ENCODE results near the gene LIMS1. TPM values are rescaled to one million over a fixed set of nuclear protein-coding genes. Genes with fewer than 3 reads are reported as not detected.

The LIMS1 gene
- total RNA-seq, 1 donor, result 129 TPM

DNA sequence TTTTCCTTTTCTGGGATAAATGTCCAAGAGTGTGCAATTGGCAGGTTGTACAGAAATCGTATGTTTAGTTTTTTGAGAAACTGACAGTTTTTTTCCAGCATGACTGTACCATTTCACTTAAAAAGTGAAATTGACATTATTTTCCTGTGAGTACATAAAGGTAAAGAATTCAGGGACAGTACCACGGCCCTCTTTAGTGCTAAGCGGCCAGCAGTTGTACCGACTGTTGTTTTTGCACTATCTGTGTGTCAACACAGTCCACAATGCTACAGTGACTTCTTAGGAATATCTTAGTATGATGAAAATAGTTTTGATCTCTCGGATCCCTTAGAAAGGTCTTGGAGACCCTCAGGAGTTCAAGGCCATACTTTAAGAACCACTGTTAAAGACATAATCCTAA lies 2.6 kb downstream of the LIMS1 start:
- Histone ChIP-seq H4K20me1 (ENCODE audit: insufficient read depth, low read length) (peaks cover 47% of the 10 kb centered on the region), H3K79me2 (ENCODE audit: insufficient read depth, low read length) (peaks cover 72% of the 10 kb centered on the region), H3K9me3 (ENCODE audit: low read depth, low read length) (no peaks in the 10 kb centered on the region), H3K4me2 (ENCODE audit: insufficient read depth, low read length) (peak overlapping the region; percentile 81), H3K4me3 (ENCODE audit: insufficient read depth, low read length) (no peak overlapping the region), H3K27ac (ENCODE audit: low read depth, low read length) (no peak overlapping the region), H3K27me3 (ENCODE audit: insufficient read depth, low read length) (no peaks in the 10 kb centered on the region), H3K4me1 (ENCODE audit: insufficient read depth, low read length) (peaks cover 30% of the 10 kb centered on the region), H2AFZ (ENCODE audit: low read length) (no peak overlapping the region), H3K36me3 (ENCODE audit: insufficient read depth, low read length) (no peaks in the 10 kb centered on the region)
- TF ChIP-seq, protein P1, sequence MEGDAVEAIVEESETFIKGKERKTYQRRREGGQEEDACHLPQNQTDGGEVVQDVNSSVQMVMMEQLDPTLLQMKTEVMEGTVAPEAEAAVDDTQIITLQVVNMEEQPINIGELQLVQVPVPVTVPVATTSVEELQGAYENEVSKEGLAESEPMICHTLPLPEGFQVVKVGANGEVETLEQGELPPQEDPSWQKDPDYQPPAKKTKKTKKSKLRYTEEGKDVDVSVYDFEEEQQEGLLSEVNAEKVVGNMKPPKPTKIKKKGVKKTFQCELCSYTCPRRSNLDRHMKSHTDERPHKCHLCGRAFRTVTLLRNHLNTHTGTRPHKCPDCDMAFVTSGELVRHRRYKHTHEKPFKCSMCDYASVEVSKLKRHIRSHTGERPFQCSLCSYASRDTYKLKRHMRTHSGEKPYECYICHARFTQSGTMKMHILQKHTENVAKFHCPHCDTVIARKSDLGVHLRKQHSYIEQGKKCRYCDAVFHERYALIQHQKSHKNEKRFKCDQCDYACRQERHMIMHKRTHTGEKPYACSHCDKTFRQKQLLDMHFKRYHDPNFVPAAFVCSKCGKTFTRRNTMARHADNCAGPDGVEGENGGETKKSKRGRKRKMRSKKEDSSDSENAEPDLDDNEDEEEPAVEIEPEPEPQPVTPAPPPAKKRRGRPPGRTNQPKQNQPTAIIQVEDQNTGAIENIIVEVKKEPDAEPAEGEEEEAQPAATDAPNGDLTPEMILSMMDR (IDR thresholded peaks at IDR 0.05; ENCODE audit: extremely low read depth, low read depth, low read length), result no peak
- DNase-seq (ENCODE audit: insufficient read length, low spot score, missing footprints), result no peak

DNA sequence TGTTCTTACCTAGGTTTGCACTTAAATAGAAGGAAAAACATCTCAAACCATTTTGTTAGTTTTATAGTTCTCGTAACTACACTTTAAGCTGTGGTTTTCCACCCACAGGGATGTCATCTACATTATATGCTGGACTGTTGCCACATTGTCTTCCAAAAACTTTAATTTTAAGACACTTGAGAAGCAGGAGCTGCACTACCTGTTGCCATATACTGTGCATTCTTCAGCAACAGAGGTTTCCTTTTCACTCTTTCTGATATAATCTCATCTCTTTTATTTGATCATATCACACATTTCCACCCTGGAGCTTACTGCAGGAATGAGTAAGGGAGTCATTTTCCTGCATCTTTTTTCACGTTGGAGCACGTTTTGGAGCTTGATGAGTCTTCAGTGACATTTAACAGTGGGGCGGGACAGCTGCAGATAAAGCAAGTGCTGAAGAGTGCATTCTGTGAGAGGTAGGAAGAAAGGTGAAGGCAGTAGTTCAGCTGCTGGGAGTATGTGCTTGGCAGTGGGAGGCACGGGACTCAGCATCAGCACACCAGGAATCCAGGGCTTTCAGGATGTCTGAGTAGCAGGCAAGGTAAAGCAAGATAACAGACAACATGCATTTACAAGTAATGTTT lies 3.8 kb downstream of the LIMS1 start:
- H3K27me3 ChIP-seq (ENCODE audit: insufficient read depth, low read length), result no peaks in the 10 kb centered on the region
- no peak overlapping the region for H3K27ac ChIP-seq (ENCODE audit: low read depth, low read length)
- peak; percentile 55 for DNase-seq (ENCODE audit: insufficient read length, low spot score, missing footprints)
- peaks cover 32% of the 10 kb centered on the region for H3K4me1 ChIP-seq (ENCODE audit: insufficient read depth, low read length)
- no peak overlapping the region for H2AFZ ChIP-seq (ENCODE audit: low read length)
- peak overlapping the region; percentile 27 for H3K4me2 ChIP-seq (ENCODE audit: insufficient read depth, low read length)
- H3K36me3 ChIP-seq (ENCODE audit: insufficient read depth, low read length), result no peaks in the 10 kb centered on the region
- TF ChIP-seq, protein P1 (IDR thresholded peaks at IDR 0.05; ENCODE audit: extremely low read depth, low read depth, low read length), result no peak
- peaks cover 84% of the 10 kb centered on the region for H3K79me2 ChIP-seq (ENCODE audit: insufficient read depth, low read length)
- H4K20me1 ChIP-seq (ENCODE audit: insufficient read depth, low read length), result peaks cover 55% of the 10 kb centered on the region
- H3K4me3 ChIP-seq (ENCODE audit: insufficient read depth, low read length), result no peak overlapping the region
- no peaks in the 10 kb centered on the region for H3K9me3 ChIP-seq (ENCODE audit: low read depth, low read length)

DNA sequence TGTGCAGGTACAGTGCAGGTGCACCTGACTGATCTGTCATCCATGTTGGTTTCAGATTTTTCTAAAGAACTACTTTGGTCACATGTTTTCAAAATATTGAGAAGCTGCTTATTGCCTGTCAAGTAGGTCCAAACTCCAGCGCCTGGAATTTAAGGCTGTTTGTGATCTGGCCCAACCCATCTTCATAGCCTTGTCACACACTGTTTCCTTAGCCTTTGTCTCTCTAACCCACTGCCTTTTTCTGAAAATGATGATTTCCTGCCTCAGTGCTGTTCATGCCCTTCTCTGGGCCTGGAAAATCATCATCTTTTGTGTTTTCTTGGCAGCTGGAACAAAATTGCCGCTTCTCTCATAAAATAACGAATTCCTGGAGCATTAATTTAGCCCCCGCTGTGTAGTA lies 7.2 kb downstream of the LIMS1 start:
- no peak overlapping the region for H3K4me3 ChIP-seq (ENCODE audit: insufficient read depth, low read length)
- no peaks in the 10 kb centered on the region for H3K9me3 ChIP-seq (ENCODE audit: low read depth, low read length)
- H3K79me2 ChIP-seq (ENCODE audit: insufficient read depth, low read length), result peaks cover 98% of the 10 kb centered on the region
- H3K4me2 ChIP-seq (ENCODE audit: insufficient read depth, low read length), result no peak overlapping the region
- peak overlapping the region; percentile 8 for H3K27ac ChIP-seq (ENCODE audit: low read depth, low read length)
- DNase-seq (ENCODE audit: insufficient read length, low spot score, missing footprints), result no peak
- no peaks in the 10 kb centered on the region for H3K36me3 ChIP-seq (ENCODE audit: insufficient read depth, low read length)
- TF ChIP-seq, protein P1 (IDR thresholded peaks at IDR 0.05; ENCODE audit: extremely low read depth, low read depth, low read length), result no peak
- H3K4me1 ChIP-seq (ENCODE audit: insufficient read depth, low read length), result peaks cover 20% of the 10 kb centered on the region
- no peak overlapping the region for H2AFZ ChIP-seq (ENCODE audit: low read length)
- peaks cover 46% of the 10 kb centered on the region for H4K20me1 ChIP-seq (ENCODE audit: insufficient read depth, low read length)
- no peaks in the 10 kb centered on the region for H3K27me3 ChIP-seq (ENCODE audit: insufficient read depth, low read length)

DNA sequence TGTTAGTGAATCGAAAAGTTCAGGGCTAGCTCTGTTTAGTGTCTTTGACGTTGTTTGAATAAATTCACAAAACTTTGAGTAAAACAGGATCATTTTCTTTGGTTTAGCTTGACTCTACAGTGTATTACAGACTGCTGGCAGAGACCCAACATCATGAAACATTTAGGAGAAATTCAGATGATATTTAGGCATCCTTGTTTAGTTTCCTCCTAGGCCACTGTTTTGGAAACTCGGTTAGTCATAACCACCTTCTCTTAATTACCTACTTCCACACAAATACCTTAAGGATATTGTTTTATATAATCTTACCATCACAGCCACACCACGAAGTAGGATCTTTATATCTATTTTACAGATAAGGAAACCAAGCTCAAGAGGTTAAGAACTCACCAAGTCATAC lies 7.8 kb downstream of the LIMS1 start:
- Histone ChIP-seq H2AFZ (ENCODE audit: low read length) (no peak overlapping the region), H3K36me3 (ENCODE audit: insufficient read depth, low read length) (no peaks in the 10 kb centered on the region), H3K4me2 (ENCODE audit: insufficient read depth, low read length) (no peak overlapping the region), H3K27me3 (ENCODE audit: insufficient read depth, low read length) (no peaks in the 10 kb centered on the region), H4K20me1 (ENCODE audit: insufficient read depth, low read length) (peaks cover 43% of the 10 kb centered on the region), H3K4me1 (ENCODE audit: insufficient read depth, low read length) (peaks cover 20% of the 10 kb centered on the region), H3K9me3 (ENCODE audit: low read depth, low read length) (no peaks in the 10 kb centered on the region), H3K27ac (ENCODE audit: low read depth, low read length) (peak overlapping the region; percentile 8), H3K79me2 (ENCODE audit: insufficient read depth, low read length) (peaks cover 98% of the 10 kb centered on the region), H3K4me3 (ENCODE audit: insufficient read depth, low read length) (no peak overlapping the region)
- no peak for DNase-seq (ENCODE audit: insufficient read length, low spot score, missing footprints)
- TF ChIP-seq, protein P1 (IDR thresholded peaks at IDR 0.05; ENCODE audit: extremely low read depth, low read depth, low read length), result no peak

All from osteoblast (primary cell).